ENCODE measurements around the gene SRCIN1.
"Not testable (repeated sequence)": the region's sequence is repeated elsewhere in the genome, so short reads cannot be mapped to it uniquely, and the experiment has no call there.

SRCIN1 gene

DNA sequence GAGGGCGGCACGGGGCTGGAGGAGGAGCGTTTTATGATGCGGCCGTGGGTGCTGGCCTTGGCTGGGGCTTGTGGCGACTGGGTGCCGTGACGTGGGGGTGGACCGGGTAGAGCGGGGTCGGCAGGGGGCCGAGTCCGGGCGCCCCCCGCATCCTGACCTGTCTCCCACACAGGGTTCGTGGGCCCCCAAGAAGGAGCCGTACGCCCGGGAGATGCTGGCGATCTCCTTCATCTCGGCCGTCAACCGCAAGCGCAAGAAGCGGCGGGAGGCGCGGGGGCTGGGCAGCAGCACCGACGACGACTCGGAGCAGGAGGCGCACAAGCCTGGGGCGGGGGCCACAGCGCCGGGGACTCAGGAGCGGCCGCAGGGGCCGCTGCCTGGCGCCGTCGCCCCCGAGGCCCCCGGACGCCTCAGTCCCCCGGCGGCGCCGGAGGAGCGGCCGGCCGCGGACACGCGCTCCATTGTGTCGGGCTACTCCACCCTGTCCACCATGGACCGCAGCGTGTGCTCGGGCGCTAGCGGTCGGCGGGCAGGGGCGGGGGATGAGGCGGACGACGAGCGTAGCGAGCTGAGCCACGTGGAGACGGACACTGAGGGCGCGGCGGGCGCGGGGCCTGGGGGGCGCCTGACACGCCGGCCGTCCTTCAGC lies 95.9 kb downstream of the SRCIN1 start:
- H3K4me1 ChIP-seq (ENCODE audit: control insufficient read depth in 1 of 2, insufficient read depth in 2 of 2, low read length in 2 of 2), result peaks cover 0 to 23% of the 10 kb centered on the region in 2 donors
- no peak overlapping the region for H3K27ac ChIP-seq (ENCODE audit: low read length)
- H3K4me3 ChIP-seq (ENCODE audit: low read depth in 1 of 2, low read length in 2 of 2), result peak overlapping the region in 1 of 2 donors; percentile 42
- no peaks in the 10 kb centered on the region for H3K9me3 ChIP-seq (ENCODE audit: control insufficient read depth in 1 of 2, low read length in 2 of 2)
- no peaks in the 10 kb centered on the region for H3K27me3 ChIP-seq (ENCODE audit: low read depth, low read length)
- peaks cover 4 to 22% of the 10 kb centered on the region in 2 donors for H3K36me3 ChIP-seq (ENCODE audit: control insufficient read depth in 1 of 2, insufficient read depth in 2 of 2, low read length in 2 of 2)

DNA sequence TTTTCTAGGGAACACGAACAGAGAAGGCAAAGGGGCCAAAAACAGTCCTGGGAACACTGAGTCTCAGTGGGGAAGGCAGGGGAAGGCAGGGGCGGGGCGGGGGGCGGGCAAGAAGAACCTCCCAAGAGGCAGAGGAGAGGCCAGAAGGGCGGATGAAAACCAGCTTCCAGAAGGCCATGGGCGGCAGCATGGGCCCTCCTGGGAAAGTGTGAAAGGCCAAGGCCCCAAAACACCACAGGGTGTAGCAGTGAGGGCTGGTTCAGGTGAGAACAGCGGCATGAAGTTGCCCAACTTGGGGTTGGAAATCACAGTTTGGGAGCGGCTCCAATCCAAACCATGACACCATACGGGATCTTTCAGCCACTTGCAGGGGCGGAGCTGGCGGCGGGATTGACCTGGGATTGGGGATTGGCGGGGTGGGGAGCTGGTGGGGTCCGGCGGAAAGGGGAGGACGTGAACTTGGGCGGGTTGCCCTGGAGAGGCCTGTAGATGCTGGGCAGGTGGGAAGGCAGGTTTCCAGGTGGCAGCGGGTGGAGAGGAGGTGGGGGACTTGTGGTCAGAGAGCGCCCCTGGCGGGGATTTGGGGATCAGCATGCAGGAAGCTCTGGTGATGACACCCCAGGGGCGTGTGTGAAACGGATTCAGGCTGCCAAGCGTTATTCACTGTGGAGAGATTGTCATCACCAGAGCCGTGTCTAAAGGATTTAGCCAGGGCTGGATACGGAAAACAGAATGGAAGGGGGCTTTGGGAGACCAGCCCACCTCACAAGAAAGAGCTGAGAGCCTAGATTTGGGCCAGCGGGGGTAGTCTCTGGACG lies 96.6 kb downstream of the SRCIN1 start:
- Histone ChIP-seq H3K4me1 (ENCODE audit: control insufficient read depth in 1 of 2, insufficient read depth in 2 of 2, low read length in 2 of 2) (peaks cover 0 to 23% of the 10 kb centered on the region in 2 donors), H3K27ac (ENCODE audit: low read length) (no peak overlapping the region), H3K4me3 (ENCODE audit: low read depth in 1 of 2, low read length in 2 of 2) (peak overlapping the region in 1 of 2 donors; percentile 42)

DNA sequence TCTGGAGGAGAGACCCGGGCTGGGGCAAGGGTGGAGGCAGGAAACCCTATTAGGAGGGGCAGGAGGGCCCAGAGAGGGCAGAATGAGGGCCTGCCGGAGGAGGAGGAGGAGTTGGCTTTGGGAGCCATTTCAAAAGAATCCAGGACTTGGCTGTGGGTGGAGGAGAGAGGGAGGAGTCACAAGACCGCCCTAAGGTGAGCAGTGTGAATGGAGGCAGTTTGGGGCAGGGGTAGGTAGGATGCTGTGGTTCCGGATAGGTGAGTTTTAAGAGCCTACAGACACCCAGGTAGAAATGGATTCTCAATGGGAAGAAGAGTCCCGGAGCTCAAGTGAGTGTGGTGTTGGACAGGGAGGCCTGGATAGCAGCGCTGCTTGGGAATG lies 97.2 kb downstream of the SRCIN1 start:
- Histone ChIP-seq H3K27ac (ENCODE audit: low read length) (no peak overlapping the region), H3K36me3 (ENCODE audit: control insufficient read depth in 1 of 2, insufficient read depth in 2 of 2, low read length in 2 of 2) (peaks cover 4 to 31% of the 10 kb centered on the region in 2 donors), H3K27me3 (ENCODE audit: low read depth, low read length) (no peaks in the 10 kb centered on the region), H3K4me1 (ENCODE audit: control insufficient read depth in 1 of 2, insufficient read depth in 2 of 2, low read length in 2 of 2) (peaks cover 0 to 23% of the 10 kb centered on the region in 2 donors), H3K4me3 (ENCODE audit: low read depth in 1 of 2, low read length in 2 of 2) (no peak overlapping the region), H3K9me3 (ENCODE audit: control insufficient read depth in 1 of 2, low read length in 2 of 2) (no peaks in the 10 kb centered on the region)

More for the DNA sequence above, 96.6 kb downstream of the SRCIN1 start:
- Histone ChIP-seq H3K27me3 (ENCODE audit: low read depth, low read length) (no peaks in the 10 kb centered on the region), H3K36me3 (ENCODE audit: control insufficient read depth in 1 of 2, insufficient read depth in 2 of 2, low read length in 2 of 2) (peaks cover 4 to 25% of the 10 kb centered on the region in 2 donors), H3K9me3 (ENCODE audit: control insufficient read depth in 1 of 2, low read length in 2 of 2) (no peaks in the 10 kb centered on the region)

DNA sequence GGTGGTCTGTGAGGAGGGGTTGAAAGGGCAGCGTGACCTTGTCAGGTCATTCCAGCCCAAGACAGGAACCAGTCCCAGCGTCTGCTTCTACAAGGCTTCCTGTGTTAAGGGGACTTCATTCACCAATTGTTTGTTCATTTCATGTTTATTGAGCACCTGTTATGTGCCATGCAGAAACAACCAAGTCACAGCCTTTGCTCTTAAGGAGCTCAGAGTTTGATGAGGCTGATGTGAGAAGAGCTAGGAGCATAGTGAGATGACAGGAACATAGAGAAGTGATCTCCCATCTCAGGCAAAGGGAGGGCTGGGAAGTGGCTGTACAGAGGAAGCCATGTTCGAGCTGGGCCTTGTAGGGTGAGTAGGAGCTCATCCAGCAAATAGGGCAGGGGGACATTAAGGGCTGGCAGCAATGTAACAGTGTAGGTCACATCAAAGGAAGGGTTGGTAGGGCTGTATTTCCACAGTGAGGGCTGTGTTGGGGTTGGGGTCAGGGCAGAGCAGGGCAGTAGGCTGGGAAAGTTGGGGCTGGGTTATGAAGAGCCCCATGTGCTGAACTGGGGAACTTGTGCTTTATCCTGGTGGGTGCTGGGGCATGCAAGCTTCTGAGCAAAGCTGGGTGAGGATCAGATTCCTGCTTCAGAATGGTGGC lies 97.7 kb downstream of the SRCIN1 start:
- Histone ChIP-seq H3K4me1 (ENCODE audit: control insufficient read depth in 1 of 2, insufficient read depth in 2 of 2, low read length in 2 of 2) (peaks cover 0 to 23% of the 10 kb centered on the region in 2 donors), H3K9me3 (ENCODE audit: control insufficient read depth in 1 of 2, low read length in 2 of 2) (no peaks in the 10 kb centered on the region), H3K4me3 (ENCODE audit: low read depth in 1 of 2, low read length in 2 of 2) (no peak overlapping the region), H3K36me3 (ENCODE audit: control insufficient read depth in 1 of 2, insufficient read depth in 2 of 2, low read length in 2 of 2) (peaks cover 4 to 35% of the 10 kb centered on the region in 2 donors), H3K27ac (ENCODE audit: low read length) (no peak overlapping the region), H3K27me3 (ENCODE audit: low read depth, low read length) (no peaks in the 10 kb centered on the region)

DNA sequence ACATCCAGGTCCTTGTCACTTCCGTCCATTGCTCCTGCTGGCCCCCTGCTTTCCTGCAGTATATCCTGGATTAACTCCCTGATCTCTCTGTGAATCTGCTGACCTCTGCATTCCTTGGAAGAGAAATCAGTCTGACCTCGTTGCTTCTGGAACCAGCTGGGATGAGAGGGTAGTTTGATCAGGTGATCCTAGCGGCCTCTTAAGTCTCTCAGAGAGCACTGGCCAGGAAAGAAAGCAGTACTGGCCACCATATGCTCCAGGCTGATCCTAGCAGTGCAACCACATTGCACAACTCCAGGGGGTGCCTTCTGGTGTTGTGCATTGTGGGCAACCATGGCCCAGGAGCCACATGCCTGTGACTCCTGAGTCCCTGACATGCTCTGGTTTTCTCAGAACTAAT lies 98.3 kb downstream of the SRCIN1 start:
- no peaks in the 10 kb centered on the region for H3K9me3 ChIP-seq (ENCODE audit: control insufficient read depth in 1 of 2, low read length in 2 of 2)
- no peak overlapping the region for H3K27ac ChIP-seq (ENCODE audit: low read length)
- no peak overlapping the region for H3K4me3 ChIP-seq (ENCODE audit: low read depth in 1 of 2, low read length in 2 of 2)
- peaks cover 0 to 23% of the 10 kb centered on the region in 2 donors for H3K4me1 ChIP-seq (ENCODE audit: control insufficient read depth in 1 of 2, insufficient read depth in 2 of 2, low read length in 2 of 2)
- peaks cover 4 to 39% of the 10 kb centered on the region in 2 donors for H3K36me3 ChIP-seq (ENCODE audit: control insufficient read depth in 1 of 2, insufficient read depth in 2 of 2, low read length in 2 of 2)
- no peaks in the 10 kb centered on the region for H3K27me3 ChIP-seq (ENCODE audit: low read depth, low read length)

DNA sequence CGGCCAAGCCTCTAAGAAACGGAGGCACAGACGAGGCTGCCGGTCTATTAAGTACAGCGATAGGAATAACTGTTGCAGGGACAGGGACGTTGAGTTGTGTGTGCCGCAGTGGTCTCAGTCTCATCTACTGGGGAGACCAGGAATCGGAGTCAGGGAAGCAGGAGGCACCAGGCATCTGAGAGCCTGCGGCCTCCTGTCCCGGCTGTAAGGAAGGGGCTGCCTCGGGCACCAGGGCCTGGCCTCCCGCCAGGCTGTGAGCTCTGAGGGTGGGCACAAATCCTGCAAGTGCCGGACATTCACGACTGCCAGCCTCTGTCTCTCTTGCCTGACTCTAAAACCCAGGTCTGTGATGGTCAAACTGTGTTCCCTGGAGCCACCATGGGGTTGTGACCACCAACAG lies 101.5 kb downstream of the SRCIN1 start:
- H3K36me3 ChIP-seq (ENCODE audit: control insufficient read depth in 1 of 2, insufficient read depth in 2 of 2, low read length in 2 of 2), result peaks cover 4 to 49% of the 10 kb centered on the region in 2 donors

DNA sequence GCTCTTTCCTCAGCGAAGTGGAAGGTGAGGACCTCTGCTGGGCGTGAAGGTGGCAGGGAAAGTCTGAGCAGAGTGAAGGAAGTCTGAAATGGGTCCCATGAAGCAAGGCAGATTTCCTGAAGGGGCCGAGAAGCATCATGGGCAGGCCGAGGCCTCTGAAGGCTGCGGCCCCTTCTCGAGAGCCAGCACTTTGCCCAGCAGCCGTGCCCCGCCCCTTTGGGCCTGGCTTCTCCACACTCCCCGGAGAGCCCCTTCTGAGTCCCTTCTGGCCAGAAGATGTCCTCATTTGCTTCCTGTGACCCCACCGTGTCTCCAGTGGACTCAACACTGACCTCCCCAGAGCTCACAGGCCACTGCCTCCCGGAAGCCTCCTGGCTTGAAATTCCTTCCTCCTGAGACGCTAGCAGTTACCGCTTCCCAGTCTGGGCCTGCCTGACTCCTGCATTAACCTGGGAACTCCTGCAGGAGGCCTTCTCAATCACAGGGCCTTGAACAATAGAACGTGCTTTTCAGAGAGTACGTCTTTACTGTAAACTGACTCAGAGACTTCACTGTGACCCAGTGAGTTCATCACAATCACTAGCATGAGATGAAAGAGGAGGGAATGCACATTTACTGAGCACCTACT lies 102.4 kb downstream of the SRCIN1 start:
- H3K4me3 ChIP-seq (ENCODE audit: low read depth in 1 of 2, low read length in 2 of 2); H3K27ac ChIP-seq (ENCODE audit: low read length); H3K9me3 ChIP-seq (ENCODE audit: control insufficient read depth in 1 of 2, low read length in 2 of 2); H3K4me1 ChIP-seq (ENCODE audit: control insufficient read depth in 1 of 2, insufficient read depth in 2 of 2, low read length in 2 of 2); H3K27me3 ChIP-seq (ENCODE audit: low read depth, low read length): not testable (repeated sequence)
- H3K36me3 ChIP-seq (ENCODE audit: control insufficient read depth in 1 of 2, insufficient read depth in 2 of 2, low read length in 2 of 2), result peaks cover 4 to 54% of the 10 kb centered on the region in 2 donors

More for the DNA sequence above, 101.5 kb downstream of the SRCIN1 start:
- Histone ChIP-seq H3K27me3 (ENCODE audit: low read depth, low read length) (no peaks in the 10 kb centered on the region), H3K9me3 (ENCODE audit: control insufficient read depth in 1 of 2, low read length in 2 of 2) (no peaks in the 10 kb centered on the region), H3K4me3 (ENCODE audit: low read depth in 1 of 2, low read length in 2 of 2) (no peak overlapping the region), H3K4me1 (ENCODE audit: control insufficient read depth in 1 of 2, insufficient read depth in 2 of 2, low read length in 2 of 2) (peaks cover 0 to 3% of the 10 kb centered on the region in 2 donors), H3K27ac (ENCODE audit: low read length) (no peak overlapping the region)

DNA sequence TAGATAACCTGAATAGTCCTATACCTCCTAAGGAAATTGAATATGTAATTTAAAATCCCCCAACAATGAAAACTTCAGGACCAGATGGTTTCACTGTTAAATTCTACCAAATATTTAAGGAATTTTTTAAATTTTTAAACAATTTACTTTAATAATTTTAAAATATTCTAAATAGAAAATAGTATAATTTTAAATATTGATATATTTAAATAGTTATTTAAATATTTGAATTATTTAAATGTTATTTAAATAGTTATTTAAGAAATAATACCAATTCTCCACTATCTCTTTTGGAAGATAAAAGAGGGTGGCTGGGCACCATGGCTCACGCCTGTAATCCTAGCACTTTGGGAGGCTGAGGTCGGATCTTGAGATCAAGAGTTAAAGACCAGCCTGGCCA lies 104.0 kb downstream of the SRCIN1 start:
- not testable (repeated sequence) for H3K27me3 ChIP-seq (ENCODE audit: low read depth, low read length); H3K4me3 ChIP-seq (ENCODE audit: low read depth in 1 of 2, low read length in 2 of 2); H3K4me1 ChIP-seq (ENCODE audit: control insufficient read depth in 1 of 2, insufficient read depth in 2 of 2, low read length in 2 of 2); H3K27ac ChIP-seq (ENCODE audit: low read length); H3K9me3 ChIP-seq (ENCODE audit: control insufficient read depth in 1 of 2, low read length in 2 of 2)
- peaks cover 0 to 58% of the 10 kb centered on the region in 2 donors for H3K36me3 ChIP-seq (ENCODE audit: control insufficient read depth in 1 of 2, insufficient read depth in 2 of 2, low read length in 2 of 2)

DNA sequence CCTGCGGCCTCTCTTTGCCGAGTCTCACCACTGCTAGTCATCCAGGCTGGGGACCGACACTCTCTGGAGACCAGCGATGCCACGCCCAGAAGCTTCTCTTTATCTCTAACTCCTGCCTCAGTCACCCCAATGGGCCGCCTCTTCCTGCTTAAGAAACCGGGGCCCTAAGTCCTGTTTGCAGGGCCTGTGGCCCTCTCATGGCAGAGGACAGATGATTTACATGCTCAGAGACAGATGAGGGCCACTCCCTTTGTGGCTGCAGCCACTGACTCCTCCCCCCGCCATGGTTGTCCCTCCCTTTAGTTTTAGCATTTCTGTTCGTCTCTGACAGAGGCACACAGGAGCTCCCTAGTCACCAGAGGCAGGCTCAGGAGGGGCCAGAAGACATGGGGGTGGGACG lies 106.5 kb downstream of the SRCIN1 start:
- peaks cover 0 to 46% of the 10 kb centered on the region in 2 donors for H3K36me3 ChIP-seq (ENCODE audit: control insufficient read depth in 1 of 2, insufficient read depth in 2 of 2, low read length in 2 of 2)
- H3K9me3 ChIP-seq (ENCODE audit: control insufficient read depth in 1 of 2, low read length in 2 of 2); H3K27me3 ChIP-seq (ENCODE audit: low read depth, low read length); H3K4me1 ChIP-seq (ENCODE audit: control insufficient read depth in 1 of 2, insufficient read depth in 2 of 2, low read length in 2 of 2); H3K27ac ChIP-seq (ENCODE audit: low read length); H3K4me3 ChIP-seq (ENCODE audit: low read depth in 1 of 2, low read length in 2 of 2): not testable (repeated sequence)

DNA sequence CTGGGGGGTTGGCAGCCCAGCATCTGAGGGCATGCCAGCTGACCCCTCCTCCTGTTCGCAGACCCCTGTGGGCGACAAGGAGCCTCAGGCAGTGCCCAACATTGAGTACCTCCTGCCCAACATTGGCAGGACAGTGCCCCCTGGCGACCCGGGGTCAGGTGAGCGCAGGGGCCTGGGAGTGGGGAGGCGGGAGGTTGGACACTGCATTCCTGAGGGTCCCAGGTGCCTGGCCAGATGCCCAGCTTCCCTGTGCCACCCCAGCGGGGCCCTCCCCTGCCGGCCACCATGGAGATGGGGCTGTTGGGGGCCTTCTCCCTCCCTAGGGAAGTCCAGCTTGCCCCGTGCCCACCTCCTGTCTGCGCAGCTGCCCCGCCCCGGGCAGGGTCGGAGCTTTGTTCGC lies 107.4 kb downstream of the SRCIN1 start:
- Histone ChIP-seq H3K36me3 (ENCODE audit: control insufficient read depth in 1 of 2, insufficient read depth in 2 of 2, low read length in 2 of 2) (peaks cover 0 to 47% of the 10 kb centered on the region in 2 donors), H3K27ac (ENCODE audit: low read length) (no peak overlapping the region), H3K9me3 (ENCODE audit: control insufficient read depth in 1 of 2, low read length in 2 of 2) (no peaks in the 10 kb centered on the region), H3K4me3 (ENCODE audit: low read depth in 1 of 2, low read length in 2 of 2) (no peak overlapping the region), H3K27me3 (ENCODE audit: low read depth, low read length) (no peaks in the 10 kb centered on the region), H3K4me1 (ENCODE audit: control insufficient read depth in 1 of 2, insufficient read depth in 2 of 2, low read length in 2 of 2) (no peaks in the 10 kb centered on the region)

DNA sequence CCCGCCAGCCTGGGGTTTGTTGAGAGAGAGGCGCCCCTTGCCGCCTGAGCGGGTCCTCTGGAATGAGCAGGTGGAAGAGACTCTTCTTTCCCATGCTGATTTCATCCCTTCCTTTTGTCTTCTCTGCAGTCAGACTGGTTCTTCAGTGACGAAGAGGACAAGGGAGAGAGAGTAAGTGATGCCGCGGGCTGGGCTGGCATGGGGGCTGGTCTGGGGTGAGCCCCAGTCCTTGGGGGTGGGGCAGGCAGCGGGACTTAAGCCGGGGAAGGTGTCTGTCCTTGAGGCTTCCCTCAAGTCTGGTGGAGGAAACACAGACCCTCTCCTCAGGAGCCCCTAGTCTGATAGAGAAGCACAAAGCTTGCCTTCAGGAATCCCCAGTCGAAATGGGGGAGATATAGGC lies 108.1 kb downstream of the SRCIN1 start:
- H3K27ac ChIP-seq (ENCODE audit: low read length); H3K9me3 ChIP-seq (ENCODE audit: control insufficient read depth in 1 of 2, low read length in 2 of 2); H3K27me3 ChIP-seq (ENCODE audit: low read depth, low read length); H3K4me3 ChIP-seq (ENCODE audit: low read depth in 1 of 2, low read length in 2 of 2); H3K4me1 ChIP-seq (ENCODE audit: control insufficient read depth in 1 of 2, insufficient read depth in 2 of 2, low read length in 2 of 2): not testable (repeated sequence)
- peaks cover 0 to 46% of the 10 kb centered on the region in 2 donors for H3K36me3 ChIP-seq (ENCODE audit: control insufficient read depth in 1 of 2, insufficient read depth in 2 of 2, low read length in 2 of 2)

All from muscle layer of duodenum (tissue), 2 donors.